HG03135 (cell line): Measurements from ENCODE around the gene GINS1.
A peak's percentile ranks its signal among the peaks of the same experiment; 100 is the strongest.

Experiments
- ATAC-seq: cut with Tn5 transposase; IDR thresholded peaks from one replicate; pipeline ENCODE4 v1.9.1; 2021; ENCODE audit warnings: mild to moderate bottlenecking, moderate library complexity; ENCODE audit not compliant: unreplicated experiment

GINS1 gene

GRCh38 chr20:25407311-25408169 is at the start of gene GINS1:
Gene GINS1 (plus strand): TSS chr20:25407673. CDS start chr20:25407821, 148 bp downstream.
- peak; percentile 86 for ATAC-seq

GRCh38 chr20:25360631-25361286 is 46.7 kb upstream of the GINS1 start:
- ATAC-seq, result peak; percentile 56

- peak; percentile 15 for ATAC-seq
Measured at GRCh38 chr20:25361287-25361683, 46.2 kb upstream of the GINS1 start.

DNA sequence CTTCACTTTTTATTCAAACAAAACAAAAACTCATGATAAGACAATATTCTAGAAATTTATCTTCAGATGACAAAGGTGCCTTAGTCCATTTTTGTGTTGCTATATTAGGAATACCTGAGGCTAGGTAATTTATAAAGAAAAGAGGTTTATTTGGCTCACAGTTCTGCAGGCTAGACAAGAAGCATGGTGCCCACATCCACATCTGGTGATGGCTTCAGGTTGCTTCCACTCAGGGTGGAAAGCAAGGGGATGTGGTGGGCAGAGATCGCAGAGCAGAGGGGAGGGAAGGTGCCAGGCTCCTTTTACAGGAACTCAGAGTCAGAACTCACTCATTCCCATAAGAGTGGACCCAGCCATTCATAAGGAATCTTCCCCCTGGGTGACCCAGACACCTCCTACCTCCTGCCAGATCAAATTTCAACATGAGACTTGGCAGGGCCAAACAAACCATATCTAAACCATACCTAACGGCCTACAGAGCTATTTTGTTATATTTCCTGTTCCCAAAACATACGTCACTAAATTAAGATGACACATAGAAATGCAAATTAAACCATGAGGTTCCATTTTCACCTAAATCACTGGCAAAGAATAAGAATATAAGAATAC is 43.2 kb upstream of the GINS1 start:
- no peak for ATAC-seq

- no peak for ATAC-seq
Measured at GRCh38 chr20:25364879-25365699, 42.4 kb upstream of the GINS1 start.

- ATAC-seq, result no peak
Measured at GRCh38 chr20:25368526-25368925, 38.9 kb upstream of the GINS1 start.

GRCh38 chr20:25368976-25369375 is 38.5 kb upstream of the GINS1 start:
- ATAC-seq, result no peak

DNA sequence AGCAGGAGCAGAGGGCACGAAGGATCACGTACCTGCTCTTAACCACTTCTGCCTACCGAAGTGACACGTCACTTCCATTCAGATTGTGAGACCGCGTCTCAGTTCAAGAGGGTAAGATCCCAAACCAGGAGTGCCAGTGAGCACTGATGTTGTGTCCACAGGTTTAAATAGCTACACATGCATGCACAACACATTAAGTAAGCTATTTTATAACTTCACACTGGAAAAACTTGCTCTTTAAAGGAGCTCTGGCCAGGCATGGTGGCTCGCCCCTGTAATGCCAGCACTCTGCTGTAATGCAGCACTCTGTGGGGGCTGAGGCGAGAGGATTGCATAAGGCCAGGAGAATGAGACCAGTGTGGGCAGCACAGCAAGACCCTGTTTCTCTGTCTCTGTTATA is 37.9 kb upstream of the GINS1 start:
- no peak for ATAC-seq

DNA sequence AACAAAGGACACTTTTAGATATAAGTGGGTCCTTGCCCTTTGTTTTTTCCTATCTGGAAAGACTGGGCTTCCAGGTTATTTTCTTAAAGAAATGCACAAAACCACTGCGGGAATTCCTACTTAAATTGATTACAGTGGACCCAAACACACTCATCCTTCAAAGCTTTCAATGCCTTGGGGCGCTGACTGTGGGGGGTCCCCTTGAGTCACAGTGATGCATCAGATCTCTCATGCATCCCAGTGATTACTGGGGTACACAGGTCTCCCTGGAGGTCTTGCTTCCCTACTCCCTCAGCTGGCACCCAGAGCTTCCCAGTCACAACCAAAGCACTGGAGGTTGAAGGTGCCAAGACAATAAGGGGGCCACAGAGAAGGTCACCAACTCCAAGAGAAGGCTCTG is 37.5 kb upstream of the GINS1 start:
- ATAC-seq, result no peak

DNA sequence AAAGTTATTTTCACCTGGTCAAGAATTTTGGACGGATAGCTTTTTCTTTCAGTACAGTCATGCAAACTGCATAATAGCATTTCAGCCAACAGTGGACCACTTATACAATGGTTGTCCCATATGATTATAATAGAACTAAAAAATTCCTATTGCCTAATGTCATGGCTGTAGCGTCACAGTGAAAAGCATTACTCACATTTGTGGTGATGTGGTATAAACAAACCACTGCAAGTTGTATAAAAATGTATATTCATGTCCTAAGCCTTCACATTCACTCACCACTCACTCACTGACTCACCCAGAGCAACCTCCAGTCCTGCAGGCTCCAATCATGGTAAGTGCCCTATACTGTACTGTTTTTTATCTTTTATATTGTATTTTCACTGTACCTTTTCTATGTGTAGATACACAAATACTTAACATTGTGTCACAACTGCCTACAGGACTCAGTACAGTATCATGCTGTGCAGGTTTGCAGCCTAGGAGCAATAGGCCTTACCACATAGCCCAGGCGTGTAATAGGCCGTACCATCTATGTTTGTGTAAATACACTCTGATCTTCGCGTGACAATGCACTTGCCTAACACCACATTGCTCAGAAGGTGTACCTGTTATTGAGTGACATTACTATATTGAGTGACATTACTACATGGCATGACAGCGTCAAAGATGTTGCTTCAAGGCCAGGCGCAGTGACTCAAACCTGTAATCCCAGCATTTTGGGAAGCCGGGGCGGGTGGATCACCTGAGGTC is 34.7 kb upstream of the GINS1 start:
- ATAC-seq, result no peak

- ATAC-seq, result no peak
Measured at GRCh38 chr20:25374842-25375241, 32.6 kb upstream of the GINS1 start.

DNA sequence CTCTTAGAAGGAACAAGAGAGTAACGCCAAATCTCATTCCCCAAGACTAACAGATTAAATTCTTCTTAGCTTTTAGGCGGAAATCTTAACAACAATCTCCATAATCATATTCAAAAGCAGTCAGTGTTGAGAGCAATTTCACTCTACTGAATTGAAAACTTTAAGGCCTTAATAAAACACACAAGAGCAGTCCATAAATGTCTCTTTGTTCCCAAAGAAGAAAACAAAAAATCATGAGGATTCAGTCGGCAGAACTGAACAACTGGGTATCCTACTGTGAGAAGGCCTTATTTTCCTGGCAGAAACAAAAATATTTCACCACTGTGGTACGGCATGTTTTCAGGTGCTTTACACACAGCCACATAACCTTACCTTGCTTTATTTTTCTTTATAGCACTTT is 31.2 kb upstream of the GINS1 start:
- ATAC-seq, result no peak

DNA sequence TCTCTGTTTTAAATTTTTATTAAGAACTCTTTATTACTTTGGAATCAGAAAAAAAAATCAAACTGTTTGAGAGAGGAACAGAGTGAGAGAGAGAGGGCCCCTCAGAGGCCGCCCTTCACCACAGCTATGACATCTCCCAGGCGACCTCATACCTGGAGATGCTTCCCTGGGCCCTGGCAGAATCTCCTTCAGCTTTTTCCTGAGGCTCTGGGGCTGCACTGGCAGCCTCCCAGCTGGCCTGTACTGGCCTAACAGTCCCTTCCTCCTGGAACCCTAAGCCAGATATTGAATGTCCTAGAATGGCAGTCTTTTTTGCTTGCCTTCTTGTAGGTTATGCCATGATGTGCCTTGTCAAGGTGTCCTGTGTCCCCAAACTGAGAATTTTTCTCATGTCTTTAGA is 30.6 kb upstream of the GINS1 start:
- no peak for ATAC-seq

GRCh38 chr20:25378189-25378883 is 29.1 kb upstream of the GINS1 start:
- ATAC-seq, result no peak

DNA sequence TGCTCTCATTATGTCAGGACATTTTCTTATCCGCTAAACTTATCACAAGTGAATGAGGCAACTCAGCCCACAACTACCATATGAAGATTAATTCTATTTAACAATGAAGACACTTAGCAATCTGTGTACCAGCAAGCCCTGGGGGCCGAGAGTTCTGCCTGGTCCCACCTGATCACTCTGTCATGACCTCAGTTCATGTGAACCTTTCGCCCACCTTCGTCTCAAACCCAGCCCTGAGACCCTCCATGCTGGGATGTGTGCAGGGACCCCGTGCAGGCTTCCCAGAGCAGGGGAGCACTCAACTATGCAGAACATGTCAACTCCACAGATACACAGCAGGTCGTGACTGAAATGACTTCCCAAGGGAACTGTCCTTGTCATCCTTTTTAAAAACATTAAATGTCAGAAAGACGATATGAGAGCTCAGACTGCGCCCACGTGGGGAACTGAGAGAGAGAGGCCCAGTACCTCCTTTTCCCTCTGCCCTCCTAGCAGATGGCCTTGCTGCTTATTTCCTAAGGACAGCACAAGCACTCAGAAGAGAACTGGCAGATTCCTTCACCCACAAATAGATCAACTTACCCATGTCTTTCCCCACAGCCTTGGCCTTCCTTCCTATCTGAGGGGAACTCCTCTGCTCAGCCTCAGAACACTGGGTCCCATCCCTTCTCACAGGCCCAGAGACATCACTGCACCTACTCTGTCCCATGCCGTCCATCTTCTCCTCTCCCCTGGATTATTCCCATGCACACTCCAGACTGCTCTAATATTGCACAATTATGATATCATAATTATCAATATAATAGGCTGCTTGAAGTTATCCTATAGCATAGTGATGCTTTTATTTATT is 28.4 kb upstream of the GINS1 start:
- ATAC-seq, result no peak

DNA sequence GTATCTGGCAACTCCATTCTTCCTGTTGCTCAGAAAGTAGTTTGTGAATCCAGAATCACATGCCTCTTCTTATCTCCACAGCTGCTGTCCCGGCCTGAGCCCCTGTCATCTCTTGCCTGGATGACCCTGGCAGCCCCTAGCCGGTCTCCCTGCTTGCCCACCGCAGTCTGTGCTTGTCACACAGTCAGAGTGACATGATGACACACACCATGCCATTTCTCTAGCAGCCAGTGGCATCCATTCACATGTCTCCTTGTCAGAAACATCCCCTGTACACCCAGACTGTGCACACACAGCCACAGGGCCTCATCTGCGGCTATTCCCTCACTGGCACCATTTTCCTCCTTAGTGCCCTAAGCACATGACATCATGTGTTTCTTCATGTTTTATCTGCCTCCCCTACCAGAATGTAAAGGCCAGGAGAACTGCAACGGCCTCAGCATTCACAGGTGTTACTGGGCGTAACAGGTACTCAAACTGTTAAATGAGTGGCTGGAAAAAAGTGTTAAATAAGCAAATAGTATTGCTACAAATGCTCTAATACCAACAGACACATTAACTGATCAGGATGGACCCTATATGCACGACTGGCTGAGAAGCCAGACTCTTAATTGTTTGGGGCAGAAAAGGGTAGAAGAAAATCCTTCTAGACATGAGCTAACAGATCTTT is 26.4 kb upstream of the GINS1 start:
- ATAC-seq, result no peak

DNA sequence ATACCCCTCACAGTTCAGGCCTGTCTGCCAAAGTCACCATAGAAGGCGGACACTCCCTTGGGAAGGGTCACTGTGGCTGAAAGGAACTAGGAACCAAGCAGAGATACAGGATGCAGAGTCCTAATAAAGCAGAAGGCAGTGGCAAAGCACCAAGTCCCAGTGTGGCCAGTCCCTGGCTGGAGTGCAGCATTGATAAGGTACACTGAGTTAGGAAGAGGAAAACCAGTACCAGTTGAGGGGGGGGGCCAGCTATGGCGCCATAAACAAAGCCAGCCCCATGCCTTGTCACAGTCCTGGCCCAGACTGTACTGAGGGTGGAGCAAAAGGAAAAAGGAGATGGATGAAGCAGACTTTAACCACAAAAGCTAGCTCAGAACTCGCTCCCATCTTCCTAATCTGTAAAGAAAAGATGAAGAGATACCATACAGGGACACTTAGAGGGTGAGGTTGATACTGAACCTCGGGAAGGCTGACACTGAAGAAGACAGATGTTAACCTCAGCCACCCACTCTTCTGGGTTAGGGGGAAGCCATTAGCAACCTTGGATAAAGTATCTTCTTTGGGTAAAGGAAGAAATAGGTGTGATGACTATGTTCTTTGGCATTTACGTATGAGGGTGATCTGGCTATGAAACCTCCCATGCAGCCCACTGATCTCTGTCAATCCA is 24.6 kb upstream of the GINS1 start:
- no peak for ATAC-seq

DNA sequence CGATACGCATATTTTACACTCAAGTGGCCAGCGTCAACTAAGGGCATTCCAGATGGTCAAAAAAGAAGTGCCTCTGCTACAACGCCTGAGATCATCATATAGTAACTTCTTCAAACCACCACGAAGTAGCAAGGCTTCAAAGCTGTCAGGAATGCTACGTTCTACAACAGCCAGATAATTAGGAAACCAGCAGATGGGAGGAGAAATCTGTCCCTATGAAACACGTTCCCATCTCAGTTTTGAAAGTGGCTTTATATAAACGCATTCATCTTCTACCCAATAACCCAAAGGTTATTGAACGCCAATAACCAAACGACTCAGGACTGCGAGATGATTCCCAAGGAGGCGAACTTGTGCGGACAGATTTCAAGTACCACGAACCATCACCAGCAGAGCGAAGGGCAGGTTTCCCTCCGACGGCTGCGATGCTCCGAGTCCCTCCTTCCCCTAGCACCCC is 18.0 kb upstream of the GINS1 start:
- ATAC-seq, result no peak
